Neutrophil (primary cell): ENCODE measurements around the gene PRAC1.

Experiments
- H3K27ac ChIP-seq: fragments of 200-600 bp; sonication (generic); 2 replicates; pipeline ENCODE4 v1.5.1; 2016; ENCODE audit warnings: mild to moderate bottlenecking, moderate library complexity
- H3K27me3 ChIP-seq: fragments of 200-600 bp; sonication (generic); 2 replicates; pipeline ENCODE4 v1.6.0; 2016; ENCODE audit warnings: mild to moderate bottlenecking
- H3K36me3 ChIP-seq: fragments of 200-600 bp; sonication (generic); 2 replicates; pipeline ENCODE4 v1.5.1; 2017
- H3K4me1 ChIP-seq, 2 experiments: fragments of 200-600 bp in 1 of 2; sonication (generic) in 1 of 2; 1 replicate in 1 of 2; 2 replicates in 1 of 2; pipeline versions ENCODE4 v1.5.1 to v1.6.1; 2013 to 2016; ENCODE audit warnings: low read depth in 1 of 2, low read length in 1 of 2, mild to moderate bottlenecking in 1 of 2, moderate library complexity in 1 of 2; ENCODE audit not compliant: control insufficient read depth in 1 of 2, insufficient read depth in 1 of 2
- H3K4me3 ChIP-seq, 2 experiments: fragments of 200-600 bp in 1 of 2; sonication (generic) in 1 of 2; 1 replicate in 1 of 2; 2 replicates in 1 of 2; pipeline ENCODE4 v1.5.1; 2013 to 2016; ENCODE audit warnings: low read depth in 1 of 2, low read length in 1 of 2, mild to moderate bottlenecking in 1 of 2, moderate library complexity in 1 of 2
- H3K9me3 ChIP-seq: fragments of 200-600 bp; sonication (generic); 2 replicates; pipeline ENCODE4 v1.5.1; 2016
- TF ChIP-seq, protein P1 (sequence below): fragments of 200-600 bp; sonication (generic); IDR thresholded peaks from 2 replicates; pipeline ENCODE4 v1.5.1; 2016; ENCODE audit warnings: antibody characterized with exemption

The PRAC1 gene

DNA sequence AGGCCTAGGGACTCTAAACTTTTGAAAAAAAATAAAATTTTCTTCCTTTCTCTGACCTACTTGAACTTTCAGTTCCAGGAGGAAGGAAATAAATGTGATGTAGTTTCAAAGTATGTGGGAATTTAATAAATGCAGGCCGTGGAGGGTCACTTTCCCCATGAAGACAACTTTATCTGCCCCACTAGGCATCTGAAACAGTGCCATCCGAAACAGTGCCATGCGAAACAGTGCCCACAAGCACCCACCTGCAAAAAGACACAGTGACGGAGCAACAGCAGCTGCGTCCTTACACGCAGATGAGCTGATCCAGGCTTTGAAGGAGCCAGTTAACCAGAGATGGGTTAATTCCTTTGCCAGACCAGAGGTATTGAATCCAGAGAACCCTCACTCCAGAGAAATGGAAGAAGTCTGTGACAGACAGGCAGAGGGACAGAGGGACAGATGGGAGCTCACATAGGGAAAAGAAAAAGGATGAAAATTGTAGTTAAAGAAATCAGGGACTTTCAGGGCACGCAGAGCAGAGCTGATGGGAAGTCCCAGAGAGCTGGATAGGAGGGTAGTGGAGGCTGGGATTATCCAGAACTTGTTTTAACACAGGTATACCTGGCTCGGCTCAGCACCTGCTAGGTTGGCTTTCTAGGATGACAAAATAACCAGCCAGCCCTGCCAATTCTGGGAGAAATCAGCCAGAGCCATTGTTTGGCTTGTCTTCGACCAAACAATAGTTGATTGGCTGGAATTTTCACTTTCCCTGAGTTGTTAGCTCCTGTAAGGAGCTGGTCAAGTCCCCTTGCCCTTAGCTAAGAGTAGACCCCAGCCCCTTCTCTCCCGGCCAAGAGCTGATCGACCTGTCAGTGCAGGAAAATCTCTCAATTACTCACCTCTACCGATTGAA, 23.3 kb upstream of the PRAC1 start:
- no peak overlapping the region for H3K27ac ChIP-seq
- no peaks in the 10 kb centered on the region for H3K4me1 ChIP-seq
- no peaks in the 10 kb centered on the region for H3K36me3 ChIP-seq
- TF ChIP-seq, protein P1, sequence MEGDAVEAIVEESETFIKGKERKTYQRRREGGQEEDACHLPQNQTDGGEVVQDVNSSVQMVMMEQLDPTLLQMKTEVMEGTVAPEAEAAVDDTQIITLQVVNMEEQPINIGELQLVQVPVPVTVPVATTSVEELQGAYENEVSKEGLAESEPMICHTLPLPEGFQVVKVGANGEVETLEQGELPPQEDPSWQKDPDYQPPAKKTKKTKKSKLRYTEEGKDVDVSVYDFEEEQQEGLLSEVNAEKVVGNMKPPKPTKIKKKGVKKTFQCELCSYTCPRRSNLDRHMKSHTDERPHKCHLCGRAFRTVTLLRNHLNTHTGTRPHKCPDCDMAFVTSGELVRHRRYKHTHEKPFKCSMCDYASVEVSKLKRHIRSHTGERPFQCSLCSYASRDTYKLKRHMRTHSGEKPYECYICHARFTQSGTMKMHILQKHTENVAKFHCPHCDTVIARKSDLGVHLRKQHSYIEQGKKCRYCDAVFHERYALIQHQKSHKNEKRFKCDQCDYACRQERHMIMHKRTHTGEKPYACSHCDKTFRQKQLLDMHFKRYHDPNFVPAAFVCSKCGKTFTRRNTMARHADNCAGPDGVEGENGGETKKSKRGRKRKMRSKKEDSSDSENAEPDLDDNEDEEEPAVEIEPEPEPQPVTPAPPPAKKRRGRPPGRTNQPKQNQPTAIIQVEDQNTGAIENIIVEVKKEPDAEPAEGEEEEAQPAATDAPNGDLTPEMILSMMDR, result no peak
- no peaks in the 10 kb centered on the region for H3K9me3 ChIP-seq
- peaks cover 100% of the 10 kb centered on the region for H3K27me3 ChIP-seq
- no peak overlapping the region for H3K4me3 ChIP-seq

DNA sequence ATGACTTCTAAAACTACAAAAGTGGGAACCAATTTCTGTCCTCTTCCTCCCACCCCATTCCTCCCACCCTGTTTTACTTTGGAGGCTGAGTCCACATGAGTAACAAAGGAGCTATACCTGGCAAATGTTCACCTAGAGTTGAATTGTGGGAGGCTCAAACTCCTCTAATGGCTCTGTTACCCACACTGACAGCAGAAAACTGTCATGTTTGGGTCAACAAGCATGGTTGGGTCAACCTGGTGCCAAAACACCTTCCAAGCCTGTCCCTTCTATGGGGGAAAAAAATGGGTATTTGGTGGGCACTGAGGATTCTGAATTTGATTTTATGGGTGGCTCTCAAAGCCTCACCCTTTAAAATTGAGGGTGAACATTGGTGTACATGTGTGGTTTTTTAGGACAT, 18.2 kb upstream of the PRAC1 start:
- H3K36me3 ChIP-seq, result no peaks in the 10 kb centered on the region
- TF ChIP-seq, protein P1, result no peak

DNA sequence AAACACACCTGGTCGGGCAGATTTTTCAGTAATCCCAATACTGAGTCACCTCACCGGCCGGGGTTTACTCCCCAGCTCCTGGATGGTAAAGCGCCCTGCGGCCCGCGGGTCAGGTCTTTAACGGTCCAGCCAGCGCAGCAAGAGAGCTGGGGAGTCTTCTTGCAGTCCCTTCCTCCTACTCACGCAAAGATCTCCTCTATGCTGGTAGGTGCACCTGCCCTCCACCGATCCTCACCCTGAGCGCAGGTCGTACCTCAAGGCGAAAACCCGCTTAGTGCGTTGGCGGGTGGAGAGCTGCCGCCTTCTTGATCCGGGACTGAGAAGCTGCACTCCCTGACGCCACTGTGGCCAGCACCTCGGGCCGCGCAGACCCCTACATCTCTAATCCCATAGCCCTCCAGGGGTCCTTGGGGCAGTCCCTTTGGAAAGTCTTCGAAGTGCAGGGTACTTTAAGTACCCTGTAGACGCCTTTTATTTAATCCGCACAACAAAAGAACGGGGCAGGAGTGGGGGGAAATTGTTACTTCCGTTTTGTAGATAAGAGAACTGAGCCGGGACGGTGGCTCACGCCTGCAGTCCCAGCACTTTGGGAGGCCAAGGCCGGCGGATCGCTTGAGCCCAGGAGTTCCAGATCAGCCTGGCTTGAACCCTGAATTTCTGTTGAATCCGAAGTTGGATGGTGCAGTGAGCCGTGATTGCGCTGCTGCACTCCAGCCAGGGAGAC, 16.6 kb upstream of the PRAC1 start:
- no peaks in the 10 kb centered on the region for H3K9me3 ChIP-seq
- H3K27me3 ChIP-seq, result peaks cover 100% of the 10 kb centered on the region
- no peak overlapping the region for H3K27ac ChIP-seq
- no peaks in the 10 kb centered on the region for H3K4me1 ChIP-seq
- H3K4me3 ChIP-seq, result no peak overlapping the region
- TF ChIP-seq, protein P1, result no peak
- H3K36me3 ChIP-seq, result no peaks in the 10 kb centered on the region

More for the DNA sequence above, 18.2 kb upstream of the PRAC1 start:
- Histone ChIP-seq H3K4me3 (no peak overlapping the region), H3K9me3 (no peaks in the 10 kb centered on the region), H3K27me3 (peaks cover 100% of the 10 kb centered on the region), H3K27ac (no peak overlapping the region), H3K4me1 (no peaks in the 10 kb centered on the region)

DNA sequence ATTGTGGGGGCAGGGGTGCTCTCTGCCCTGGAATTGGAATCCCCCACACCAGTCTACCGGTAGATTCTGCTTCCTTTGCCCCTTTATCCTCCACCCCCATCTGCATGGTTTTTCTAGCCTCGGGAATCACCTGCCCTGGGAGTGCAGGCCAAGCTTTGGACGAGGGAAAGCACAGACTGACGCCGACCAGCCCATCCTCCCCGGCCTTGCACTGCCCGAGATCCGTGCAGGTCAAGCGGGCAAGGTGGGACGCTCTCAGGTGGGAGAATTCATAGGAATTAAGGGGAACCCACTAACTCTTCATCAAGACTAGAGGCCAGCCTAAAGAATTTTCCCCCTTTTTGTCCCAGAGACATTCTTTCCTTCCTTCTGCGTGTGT, 16.1 kb upstream of the PRAC1 start:
- no peak overlapping the region for H3K27ac ChIP-seq
- H3K36me3 ChIP-seq, result no peaks in the 10 kb centered on the region
- H3K9me3 ChIP-seq, result no peaks in the 10 kb centered on the region
- H3K27me3 ChIP-seq, result peaks cover 100% of the 10 kb centered on the region
- TF ChIP-seq, protein P1, result no peak
- no peak overlapping the region for H3K4me3 ChIP-seq
- H3K4me1 ChIP-seq, result no peaks in the 10 kb centered on the region

DNA sequence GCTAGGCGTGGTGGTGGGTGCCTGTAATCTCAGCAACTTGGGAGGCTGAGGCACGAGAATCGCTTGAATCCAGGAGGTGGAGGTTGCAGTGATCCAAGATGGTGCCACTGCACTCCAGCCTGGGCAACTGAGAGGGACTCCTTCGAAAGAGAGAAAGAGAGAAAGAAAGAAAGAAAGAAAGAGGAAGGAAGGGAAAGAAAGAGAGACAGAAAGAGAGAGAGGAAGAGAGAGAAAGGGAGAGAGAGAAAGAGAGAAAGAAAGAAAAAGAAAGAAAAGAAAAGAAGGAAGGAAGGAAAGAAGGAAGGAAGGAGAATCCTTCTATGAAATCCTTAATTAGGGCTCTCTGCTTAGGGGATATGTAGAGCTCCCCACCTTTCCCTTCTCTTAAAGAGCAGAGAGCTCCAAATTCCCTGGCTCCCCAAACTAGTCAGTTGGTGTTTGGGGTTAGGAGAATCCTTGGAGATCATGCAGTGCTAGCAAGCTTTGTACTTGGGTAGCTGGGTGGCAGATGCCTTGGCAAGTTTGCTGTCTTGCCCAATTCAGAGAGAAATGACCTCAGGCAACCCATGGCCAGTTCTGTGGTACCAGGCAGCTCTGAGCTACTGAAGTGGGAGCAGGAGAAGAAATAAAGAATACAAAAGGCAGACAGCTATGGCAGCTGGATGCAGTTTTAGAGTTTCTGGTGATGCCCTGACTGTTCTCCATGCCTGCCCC, 15.2 kb upstream of the PRAC1 start:
- TF ChIP-seq, protein P1, result no peak
- Histone ChIP-seq H3K4me1 (no peaks in the 10 kb centered on the region), H3K4me3 (no peak overlapping the region), H3K27me3 (peaks cover 100% of the 10 kb centered on the region), H3K36me3 (no peaks in the 10 kb centered on the region), H3K9me3 (no peaks in the 10 kb centered on the region), H3K27ac (no peak overlapping the region)
